NCI-H1417 treated with DMSO at 0.1 percent for 48 hours (cell line): ENCODE results near the gene WNT4.

Source experiments
- DNase-seq: peaks from one replicate; lab custom pipeline; 2025; lab: John Stamatoyannopoulos, UW

Gene WNT4

GRCh38 chr1:22143065-22144033, at the start of gene WNT4:
TSS of gene WNT4 (minus strand) at chr1:22143097. CDS start at chr1:22142922, 175 bp downstream.
- no peak for DNase-seq

GRCh38 chr1:22190731-22191130, 47.8 kb upstream of the WNT4 start:
- no peak for DNase-seq

- DNase-seq = no peak
Measured at GRCh38 chr1:22190251-22190650, 47.4 kb upstream of the WNT4 start.

GRCh38 chr1:22189619-22190018, 46.7 kb upstream of the WNT4 start:
- DNase-seq = no peak

- DNase-seq = no peak
Measured at GRCh38 chr1:22188914-22189313, 46.0 kb upstream of the WNT4 start.

- no peak for DNase-seq
Measured at GRCh38 chr1:22188436-22188835, 45.5 kb upstream of the WNT4 start.

GRCh38 chr1:22186311-22186710, 43.4 kb upstream of the WNT4 start:
- no peak for DNase-seq

- peak; percentile 44 for DNase-seq
Measured at GRCh38 chr1:22184892-22185612, 42.2 kb upstream of the WNT4 start.

- no peak for DNase-seq
Measured at GRCh38 chr1:22184454-22184853, 41.6 kb upstream of the WNT4 start.

- DNase-seq = no peak
Measured at GRCh38 chr1:22182715-22183114, 39.8 kb upstream of the WNT4 start.

GRCh38 chr1:22179197-22179803, 36.4 kb upstream of the WNT4 start:
- DNase-seq = no peak

- DNase-seq = no peak
Measured at GRCh38 chr1:22177354-22178003, 34.6 kb upstream of the WNT4 start.

GRCh38 chr1:22176258-22176657, 33.4 kb upstream of the WNT4 start:
- no peak for DNase-seq

GRCh38 chr1:22174446-22175220, 31.7 kb upstream of the WNT4 start:
- no peak for DNase-seq

- no peak for DNase-seq
Measured at GRCh38 chr1:22171951-22172715, 29.2 kb upstream of the WNT4 start.

GRCh38 chr1:22169816-22170215, 26.9 kb upstream of the WNT4 start:
- no peak for DNase-seq

GRCh38 chr1:22168412-22168973, 25.6 kb upstream of the WNT4 start:
- no peak for DNase-seq

GRCh38 chr1:22166439-22166838, 23.5 kb upstream of the WNT4 start:
- no peak for DNase-seq

GRCh38 chr1:22164841-22165808, 22.2 kb upstream of the WNT4 start:
- DNase-seq = no peak
